Nephron (organoid): ENCODE data around the gene SIGLEC9.

Experiments used
- H3K27ac Mint-ChIP-seq, 3 experiments: 2 replicates each; pipeline ENCODE4 v1.8.0; 2020; ENCODE audit warnings: mixed read lengths in 3 of 3, mild to moderate bottlenecking in 2 of 3, moderate library complexity in 1 of 3
- H3K27me3 Mint-ChIP-seq: 2 replicates; pipeline ENCODE4 v1.8.0; 2021; ENCODE audit warnings: low read depth, mild to moderate bottlenecking, moderate library complexity, mixed read lengths
- H3K36me3 Mint-ChIP-seq: 2 replicates; pipeline ENCODE4 v1.8.0; 2020; ENCODE audit warnings: low read depth, mixed read lengths
- H3K4me1 Mint-ChIP-seq: 2 replicates; pipeline ENCODE4 v1.8.0; 2020; ENCODE audit warnings: mixed read lengths
- H3K4me3 Mint-ChIP-seq, 3 experiments: 2 replicates each; pipeline ENCODE4 v1.8.0; 2020; ENCODE audit warnings: mild to moderate bottlenecking in 3 of 3, mixed read lengths in 3 of 3, moderate library complexity in 2 of 3
- H3K9me3 Mint-ChIP-seq: 2 replicates; pipeline ENCODE4 v1.8.0; 2020; ENCODE audit warnings: mixed read lengths
- CTCF ChIP-seq, 3 experiments: fragments of 200-600 bp; sonication (generic); IDR thresholded peaks; one replicate each; pipeline ENCODE4 v1.5.0; 2021; ENCODE audit warnings: antibody characterized with exemption in 3 of 3; ENCODE audit not compliant: unreplicated experiment in 3 of 3

SIGLEC9 gene

GRCh38 chr19:51098365-51099046, 26.2 kb upstream of the SIGLEC9 start:
- Mint-ChIP-seq H3K4me3 (no peak overlapping the region), H3K27me3 (no peaks in the 10 kb centered on the region), H3K27ac (no peak overlapping the region), H3K4me1 (no peaks in the 10 kb centered on the region), H3K9me3 (no peaks in the 10 kb centered on the region), H3K36me3 (peaks cover 10% of the 10 kb centered on the region)
- TF ChIP-seq CTCF (IDR thresholded peaks at IDR 0.05; ENCODE audit: unreplicated experiment in 3 of 3) = no peak

GRCh38 chr19:51099047-51099382, 25.7 kb upstream of the SIGLEC9 start:
- Mint-ChIP-seq H3K4me1 (no peaks in the 10 kb centered on the region), H3K9me3 (no peaks in the 10 kb centered on the region), H3K36me3 (peaks cover 12% of the 10 kb centered on the region), H3K4me3 (no peak overlapping the region), H3K27me3 (no peaks in the 10 kb centered on the region), H3K27ac (no peak overlapping the region)
- no peak for TF ChIP-seq CTCF (IDR thresholded peaks at IDR 0.05; ENCODE audit: unreplicated experiment in 3 of 3)

- Mint-ChIP-seq H3K4me1 (no peaks in the 10 kb centered on the region), H3K27me3 (peaks cover 3% of the 10 kb centered on the region), H3K36me3 (peaks cover 18% of the 10 kb centered on the region), H3K27ac (no peak overlapping the region), H3K9me3 (no peaks in the 10 kb centered on the region), H3K4me3 (no peak overlapping the region)
- no peak for TF ChIP-seq CTCF (IDR thresholded peaks at IDR 0.05; ENCODE audit: unreplicated experiment in 3 of 3)
Observed at GRCh38 chr19:51100601-51101000, 24.1 kb upstream of the SIGLEC9 start.

- no peaks in the 10 kb centered on the region for H3K4me1 Mint-ChIP-seq
- H3K27me3 Mint-ChIP-seq = peaks cover 3% of the 10 kb centered on the region
- peak overlapping the region in 1 of 3 experiments; percentile 37 for H3K27ac Mint-ChIP-seq
- H3K36me3 Mint-ChIP-seq = peaks cover 23% of the 10 kb centered on the region
- TF ChIP-seq CTCF (IDR thresholded peaks at IDR 0.05; ENCODE audit: unreplicated experiment in 3 of 3) = no peak
- H3K4me3 Mint-ChIP-seq = no peak overlapping the region
- H3K9me3 Mint-ChIP-seq = no peaks in the 10 kb centered on the region
Observed at GRCh38 chr19:51101171-51101865, 23.4 kb upstream of the SIGLEC9 start.

- peaks cover 12% of the 10 kb centered on the region for H3K4me1 Mint-ChIP-seq
- peaks cover 23% of the 10 kb centered on the region for H3K36me3 Mint-ChIP-seq
- H3K27ac Mint-ChIP-seq = no peak overlapping the region
- no peaks in the 10 kb centered on the region for H3K9me3 Mint-ChIP-seq
- no peak for TF ChIP-seq CTCF (IDR thresholded peaks at IDR 0.05; ENCODE audit: unreplicated experiment in 3 of 3)
- H3K27me3 Mint-ChIP-seq = peaks cover 3% of the 10 kb centered on the region
- H3K4me3 Mint-ChIP-seq = no peak overlapping the region
Observed at GRCh38 chr19:51102991-51103390, 21.7 kb upstream of the SIGLEC9 start.

GRCh38 chr19:51103926-51104341, 20.8 kb upstream of the SIGLEC9 start:
- TF ChIP-seq CTCF (IDR thresholded peaks at IDR 0.05; ENCODE audit: unreplicated experiment in 3 of 3) = no peak
- Mint-ChIP-seq H3K27me3 (peaks cover 3% of the 10 kb centered on the region), H3K4me3 (no peak overlapping the region), H3K27ac (no peak overlapping the region), H3K9me3 (no peaks in the 10 kb centered on the region), H3K36me3 (peaks cover 23% of the 10 kb centered on the region), H3K4me1 (peaks cover 19% of the 10 kb centered on the region)
